GM19238 (cell line): ENCODE measurements around the gene PHYKPL.

Source experiments
- DNase-seq: peaks from one replicate; pipeline ENCODE4 v3.0.0; 2011; ENCODE audit warnings: low spot score; ENCODE audit not compliant: insufficient read length

Gene PHYKPL

GRCh38 chr5:178224403-178224802, 8.2 kb downstream of the PHYKPL start:
- no peak for DNase-seq

GRCh38 chr5:178223828-178224335, 8.7 kb downstream of the PHYKPL start:
- DNase-seq = no peak

GRCh38 chr5:178223196-178223773, 9.3 kb downstream of the PHYKPL start:
- DNase-seq = no peak

- no peak for DNase-seq
These were observed 10.3 kb downstream of the PHYKPL start for GRCh38 chr5:178222292-178222691.

GRCh38 chr5:178221853-178222252, 10.7 kb downstream of the PHYKPL start:
- no peak for DNase-seq

- DNase-seq = no peak
These were observed 11.3 kb downstream of the PHYKPL start for GRCh38 chr5:178221282-178221681.

GRCh38 chr5:178218827-178219226, 13.8 kb downstream of the PHYKPL start:
- no peak for DNase-seq

- DNase-seq = no peak
These were observed 14.3 kb downstream of the PHYKPL start for GRCh38 chr5:178218237-178218776.

GRCh38 chr5:178216779-178217178, 15.8 kb downstream of the PHYKPL start:
- no peak for DNase-seq

GRCh38 chr5:178216088-178216534, 16.5 kb downstream of the PHYKPL start:
- no peak for DNase-seq

- DNase-seq = no peak
These were observed 17.2 kb downstream of the PHYKPL start for GRCh38 chr5:178215280-178216002.

GRCh38 chr5:178214160-178214803, 18.3 kb downstream of the PHYKPL start:
- DNase-seq = no peak

GRCh38 chr5:178213748-178214151, 18.9 kb downstream of the PHYKPL start:
- no peak for DNase-seq

GRCh38 chr5:178213003-178213461, 19.6 kb downstream of the PHYKPL start:
- DNase-seq = no peak

- no peak for DNase-seq
These were observed 20.2 kb downstream of the PHYKPL start for GRCh38 chr5:178212241-178213002.

- DNase-seq = no peak
These were observed 21.2 kb downstream of the PHYKPL start for GRCh38 chr5:178211095-178212048.

GRCh38 chr5:178210686-178211085, 21.9 kb downstream of the PHYKPL start:
- DNase-seq = no peak

GRCh38 chr5:178210073-178210535, 22.5 kb downstream of the PHYKPL start:
- DNase-seq = no peak

- DNase-seq = no peak
These were observed 23.1 kb downstream of the PHYKPL start for GRCh38 chr5:178209334-178210072.
